Skeletal muscle satellite cell (primary cell): Measurements from ENCODE around the gene PTGES3. TPM values are rescaled to one million over a fixed set of nuclear protein-coding genes. Genes with fewer than 3 reads are reported as not detected.
"Not testable (repeated sequence)": the region's sequence is repeated elsewhere in the genome, so short reads cannot be mapped to it uniquely, and the experiment has no call there.

ENCODE experiments used
- H3K27me3 ChIP-seq: 2 replicates; pipeline ENCODE4 v1.7.0; 2013; ENCODE audit warnings: low read length; ENCODE audit not compliant: control insufficient read depth, insufficient read depth
- H3K36me3 ChIP-seq: 2 replicates; pipeline ENCODE4 v1.7.0; 2013; ENCODE audit warnings: mild to moderate bottlenecking, control low read depth, low read length; ENCODE audit not compliant: insufficient read depth
- H3K4me1 ChIP-seq: 2 replicates; pipeline ENCODE4 v1.7.0; 2013; ENCODE audit warnings: low read length; ENCODE audit not compliant: control insufficient read depth, insufficient read depth
- H3K4me2 ChIP-seq: 2 replicates; pipeline ENCODE4 v1.7.0; 2013; ENCODE audit warnings: mild to moderate bottlenecking, low read length
- H3K4me3 ChIP-seq: 2 replicates; pipeline ENCODE4 v1.7.0; 2013; ENCODE audit warnings: low read length
- H3K9ac ChIP-seq: 2 replicates; pipeline ENCODE4 v1.7.0; 2013; ENCODE audit warnings: mild to moderate bottlenecking, low read depth, low read length, moderate library complexity
- H3K9me3 ChIP-seq: replicated peaks from 2 replicates; pipeline ENCODE4 v1.7.0; 2013; ENCODE audit warnings: mild to moderate bottlenecking, control low read depth, low read length
- total RNA-seq: library from RNA; depleted of rRNA; stranded (reverse); fragments of >200 nt; gene quantifications from 2 replicates; pipeline ENCODE4 v1.2.3, GENCODE V29; 2012; rRNA removed

The PTGES3 gene
- total RNA-seq, result 103 and 126 TPM in 2 replicates

DNA sequence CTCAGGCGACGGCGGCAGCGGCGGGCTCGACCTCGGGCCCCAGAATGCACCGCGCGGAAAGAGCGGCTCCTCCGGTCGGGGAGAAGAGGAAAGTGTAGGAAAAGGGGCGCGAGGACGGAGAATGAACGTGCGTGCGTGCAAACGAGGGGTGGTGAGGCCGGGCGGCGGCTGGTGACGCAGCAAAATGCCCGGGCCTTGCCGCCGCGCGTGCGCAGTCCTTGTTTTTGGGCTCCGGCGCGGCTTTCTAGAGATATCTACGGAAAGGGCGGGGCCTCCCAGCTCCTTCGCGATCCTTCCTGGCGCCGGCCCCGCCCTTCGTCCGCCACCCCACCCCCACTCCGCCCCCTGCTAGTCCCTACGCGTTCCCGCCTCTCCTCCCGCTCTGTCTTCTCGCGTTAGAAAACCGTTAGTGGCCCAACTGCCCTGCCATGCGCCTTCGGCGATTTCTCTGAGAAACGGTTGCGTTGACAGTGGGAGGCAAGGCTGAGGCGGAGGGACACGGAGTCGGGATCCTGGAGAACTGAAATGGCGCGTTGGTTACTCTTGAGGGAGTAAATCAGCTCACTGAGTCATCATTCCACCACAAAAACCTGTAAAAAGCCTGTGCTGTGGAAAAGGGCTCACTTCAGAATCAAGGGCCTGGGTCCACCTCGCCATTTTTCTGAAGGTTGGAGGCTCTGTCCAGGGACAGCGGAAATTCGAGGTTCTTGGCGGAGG is at the start of gene PTGES3:
Gene PTGES3 (minus strand): TSS at position 156 of the 717 bp plus-strand sequence. CDS start 285 bp downstream, outside the sequence.
- no peaks in the 10 kb centered on the region for H3K27me3 ChIP-seq
- H3K9me3 ChIP-seq, result no peaks in the 10 kb centered on the region
- H3K4me2 ChIP-seq, result peak within 1 kb of the TSS; percentile 90
- peaks cover 19% of the 10 kb centered on the region for H3K4me1 ChIP-seq
- H3K36me3 ChIP-seq, result peaks cover 10% of the 10 kb centered on the region
- peak within 1 kb of the TSS; percentile 100 for H3K9ac ChIP-seq
- peak within 1 kb of the TSS; percentile 99 for H3K4me3 ChIP-seq

DNA sequence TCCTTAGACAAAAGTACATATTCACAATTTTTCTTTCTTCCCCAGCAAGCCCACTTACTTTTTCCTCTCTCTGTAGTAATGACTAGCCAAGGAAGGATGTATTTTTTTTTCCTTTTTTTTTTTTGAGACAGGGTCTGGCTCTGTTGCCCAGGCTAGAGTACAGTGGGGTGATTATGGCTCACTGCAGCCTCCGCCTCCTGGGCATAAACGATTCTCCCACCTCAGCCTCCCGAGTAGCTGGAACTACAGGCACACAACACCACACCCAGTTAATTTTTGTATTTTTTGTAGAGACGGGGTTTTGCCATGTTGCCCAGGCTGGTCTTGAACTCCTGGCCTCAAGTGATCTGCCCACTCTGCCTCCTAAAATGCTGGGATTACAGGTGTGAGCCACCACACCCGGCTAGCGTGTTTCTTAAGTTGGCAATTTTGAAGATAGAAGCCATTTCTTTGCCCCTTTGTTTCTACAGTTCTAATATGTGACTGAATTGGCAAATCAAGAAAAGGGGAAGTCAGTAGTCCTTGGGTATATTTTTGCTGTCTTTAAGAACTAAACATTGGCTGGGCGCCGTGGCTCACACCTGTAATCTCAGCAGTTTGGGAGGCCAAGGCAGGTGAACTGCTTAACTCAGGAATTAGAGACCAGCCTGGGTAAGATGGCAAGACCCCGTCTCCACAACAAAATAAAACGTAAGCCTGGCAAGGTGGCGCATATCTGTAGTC is 40.2 kb upstream of the PTGES3 start:
- Histone ChIP-seq H3K36me3 (peaks cover 4% of the 10 kb centered on the region), H3K27me3 (no peaks in the 10 kb centered on the region), H3K9me3 (no peaks in the 10 kb centered on the region), H3K4me1 (peaks cover 6% of the 10 kb centered on the region), H3K9ac (no peak overlapping the region), H3K4me3 (no peak overlapping the region), H3K4me2 (no peak overlapping the region)

- peak overlapping the region; percentile 86 for H3K4me3 ChIP-seq
- H3K9ac ChIP-seq, result peak overlapping the region; percentile 99
These were observed 38.2 kb upstream of the PTGES3 start for GRCh38 chr12:56726196-56726675.

DNA sequence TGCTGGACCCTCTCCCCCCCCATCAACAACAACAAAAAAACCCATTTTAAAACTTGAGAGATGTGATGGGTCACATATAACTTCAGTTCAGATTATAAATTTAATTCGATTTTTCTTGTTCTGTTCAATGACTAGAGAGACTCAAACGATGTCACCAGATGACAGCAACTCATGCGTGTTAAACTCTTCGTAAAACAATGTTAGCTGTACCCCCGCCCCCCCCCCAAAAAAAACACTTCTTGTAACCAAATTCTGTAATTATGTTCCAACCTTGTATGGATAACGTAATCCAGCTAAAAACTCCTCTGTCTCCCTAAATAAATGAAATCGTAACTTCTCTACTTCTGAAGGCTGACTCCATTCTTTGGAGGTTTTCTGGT is 37.6 kb upstream of the PTGES3 start:
- peak overlapping the region; percentile 86 for H3K4me3 ChIP-seq
- peaks cover 28% of the 10 kb centered on the region for H3K36me3 ChIP-seq
- peaks cover 30% of the 10 kb centered on the region for H3K4me1 ChIP-seq
- no peaks in the 10 kb centered on the region for H3K27me3 ChIP-seq
- no peaks in the 10 kb centered on the region for H3K9me3 ChIP-seq
- peak overlapping the region; percentile 77 for H3K4me2 ChIP-seq
- H3K9ac ChIP-seq, result peak overlapping the region; percentile 99

More at GRCh38 chr12:56726196-56726675, 38.2 kb upstream of the PTGES3 start:
- H3K4me2 ChIP-seq, result peak overlapping the region; percentile 77
- peaks cover 27% of the 10 kb centered on the region for H3K4me1 ChIP-seq
- not testable (repeated sequence) for H3K9me3 ChIP-seq, H3K27me3 ChIP-seq
- H3K36me3 ChIP-seq, result peaks cover 23% of the 10 kb centered on the region

GRCh38 chr12:56724972-56725722 is 37.1 kb upstream of the PTGES3 start, which contains the start of gene NACA:
NACA (minus strand) TSS chr12:56725299; CDS start chr12:56724521, 778 bp downstream.
- Histone ChIP-seq H3K4me2 (peak within 1 kb of the TSS; percentile 77), H3K9me3 (no peaks in the 10 kb centered on the region), H3K4me1 (peaks cover 30% of the 10 kb centered on the region), H3K36me3 (peaks cover 34% of the 10 kb centered on the region), H3K4me3 (peak within 1 kb of the TSS; percentile 86), H3K27me3 (no peaks in the 10 kb centered on the region), H3K9ac (peak within 1 kb of the TSS; percentile 99)

DNA sequence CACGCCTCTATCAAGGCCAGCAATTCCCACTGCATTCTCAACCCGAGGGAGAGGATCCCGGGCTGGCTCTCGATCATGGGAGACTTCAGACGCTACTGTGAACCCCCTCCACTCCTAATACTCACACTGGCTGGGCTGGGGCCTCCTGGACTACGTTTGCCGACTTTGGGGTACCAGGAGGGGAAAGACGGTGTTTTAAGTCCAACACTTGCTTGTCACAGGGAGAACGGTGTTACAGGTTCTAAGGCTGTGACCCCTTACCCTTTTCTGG is 36.6 kb upstream of the PTGES3 start:
- Histone ChIP-seq H3K4me3 (peak overlapping the region; percentile 86), H3K9ac (peak overlapping the region; percentile 99), H3K4me1 (peaks cover 30% of the 10 kb centered on the region), H3K4me2 (peak overlapping the region; percentile 77), H3K36me3 (peaks cover 39% of the 10 kb centered on the region), H3K9me3 (no peaks in the 10 kb centered on the region), H3K27me3 (no peaks in the 10 kb centered on the region)

DNA sequence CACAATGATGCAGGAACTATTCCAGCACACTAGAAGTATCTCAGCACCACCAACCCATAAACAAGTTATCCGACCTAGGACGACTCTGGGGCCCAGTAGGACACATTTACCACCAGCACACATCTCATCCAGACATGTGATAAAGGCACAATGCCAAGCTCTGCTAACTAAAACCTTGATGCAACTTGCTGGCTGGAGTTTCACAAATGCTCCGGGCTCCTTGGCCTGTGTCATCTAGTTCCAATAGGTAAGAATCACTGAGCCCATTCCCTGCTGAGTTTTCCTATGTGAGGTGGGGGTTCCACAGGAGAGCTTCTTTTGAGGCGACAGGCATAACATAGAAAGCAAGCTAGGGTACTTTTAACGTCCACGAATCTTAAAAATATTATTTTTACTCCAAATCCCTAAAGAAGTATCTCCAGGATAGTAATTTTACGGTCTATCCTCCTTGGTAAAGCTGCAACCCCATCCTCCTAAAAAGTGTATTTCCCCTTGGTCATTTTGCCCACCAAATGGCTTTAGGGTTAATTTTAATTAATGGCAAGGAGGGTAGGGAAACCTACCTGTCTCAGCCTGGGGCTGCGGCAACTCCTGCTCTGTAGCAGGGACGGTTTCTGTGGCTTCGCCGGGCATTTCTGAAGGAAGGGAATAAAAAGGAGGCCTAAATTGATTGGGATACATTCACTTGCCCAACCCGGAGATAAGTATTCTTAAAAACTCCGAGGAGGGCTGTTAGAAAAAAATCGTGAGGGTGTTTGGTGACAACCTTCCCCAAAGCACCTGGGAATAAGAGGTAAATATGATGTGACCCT is 36.0 kb upstream of the PTGES3 start:
- H3K4me1 ChIP-seq, result peaks cover 30% of the 10 kb centered on the region
- peaks cover 45% of the 10 kb centered on the region for H3K36me3 ChIP-seq
- peak overlapping the region; percentile 86 for H3K4me3 ChIP-seq
- no peaks in the 10 kb centered on the region for H3K9me3 ChIP-seq
- H3K4me2 ChIP-seq, result peak overlapping the region; percentile 77
- peak overlapping the region; percentile 99 for H3K9ac ChIP-seq
- no peaks in the 10 kb centered on the region for H3K27me3 ChIP-seq

GRCh38 chr12:56723352-56723751 is 35.3 kb upstream of the PTGES3 start:
- peaks cover 30% of the 10 kb centered on the region for H3K4me1 ChIP-seq

GRCh38 chr12:56722832-56723231 is 34.7 kb upstream of the PTGES3 start:
- H3K36me3 ChIP-seq, result peaks cover 47% of the 10 kb centered on the region
- peaks cover 30% of the 10 kb centered on the region for H3K4me1 ChIP-seq
- H3K9me3 ChIP-seq, result no peaks in the 10 kb centered on the region
- H3K4me3 ChIP-seq, result peak overlapping the region; percentile 86
- peak overlapping the region; percentile 77 for H3K4me2 ChIP-seq
- H3K27me3 ChIP-seq, result no peaks in the 10 kb centered on the region
- peak overlapping the region; percentile 99 for H3K9ac ChIP-seq

More at GRCh38 chr12:56723352-56723751, 35.3 kb upstream of the PTGES3 start:
- Histone ChIP-seq H3K9ac (peak overlapping the region; percentile 99), H3K4me3 (peak overlapping the region; percentile 86), H3K9me3 (no peaks in the 10 kb centered on the region), H3K27me3 (no peaks in the 10 kb centered on the region), H3K36me3 (peaks cover 47% of the 10 kb centered on the region), H3K4me2 (peak overlapping the region; percentile 77)

- no peaks in the 10 kb centered on the region for H3K9me3 ChIP-seq
- peak overlapping the region; percentile 86 for H3K4me3 ChIP-seq
- H3K9ac ChIP-seq, result peak overlapping the region; percentile 99
- peak overlapping the region; percentile 77 for H3K4me2 ChIP-seq
- no peaks in the 10 kb centered on the region for H3K27me3 ChIP-seq
- peaks cover 30% of the 10 kb centered on the region for H3K4me1 ChIP-seq
- peaks cover 51% of the 10 kb centered on the region for H3K36me3 ChIP-seq
These were observed 33.6 kb upstream of the PTGES3 start for GRCh38 chr12:56721721-56722120.
